Skin of body (tissue), 1 donor: ENCODE data around the gene TNFAIP1. TPM values are rescaled to one million over a fixed set of nuclear protein-coding genes. Genes with fewer than 3 reads are reported as not detected.

Experiments used
- total RNA-seq: library from RNA; depleted of rRNA; stranded (reverse); fragments of >200 nt; gene quantifications from one replicate; pipeline ENCODE4 v1.2.3, GENCODE V29; 2014

TNFAIP1 gene
- total RNA-seq, 1 donor from 2014 or later: 19.0 TPM

Other genes starting within 250 kb of the TNFAIP1 start
- 24.3 TPM for gene TMEM97, start 16.6 kb upstream of the TNFAIP1 start, total RNA-seq
- 41.8 TPM for gene IFT20, start 289 bp upstream of the TNFAIP1 start, total RNA-seq
- gene POLDIP2, start 21.8 kb downstream of the TNFAIP1 start, total RNA-seq: 29.6 TPM
- not detected for gene SEBOX, start 29.4 kb downstream of the TNFAIP1 start, total RNA-seq
- 0.20 TPM for gene VTN, start 34.5 kb downstream of the TNFAIP1 start, total RNA-seq
- gene SARM1, start 35.9 kb downstream of the TNFAIP1 start, total RNA-seq: 3.6 TPM
- gene SLC46A1, start 70.5 kb downstream of the TNFAIP1 start, total RNA-seq: 5.5 TPM
- 0.20 TPM for gene SLC13A2, start 137.9 kb downstream of the TNFAIP1 start, total RNA-seq
- 3.0 TPM for gene FOXN1, start 170.6 kb downstream of the TNFAIP1 start, total RNA-seq
- gene UNC119, start 216.9 kb downstream of the TNFAIP1 start, total RNA-seq: 18.8 TPM
- gene PIGS, start 235.8 kb downstream of the TNFAIP1 start, total RNA-seq: 19.3 TPM
- 15.4 TPM for gene ALDOC, start 241.1 kb downstream of the TNFAIP1 start, total RNA-seq